HG03280 (cell line): ENCODE results near the gene NECAB2.
A peak's percentile ranks its signal among the peaks of the same experiment; 100 is the strongest.

Experiments used
- ATAC-seq: cut with Tn5 transposase; IDR thresholded peaks from one replicate; pipeline ENCODE4 v1.9.1; 2021; ENCODE audit warnings: mild to moderate bottlenecking, moderate library complexity; ENCODE audit not compliant: unreplicated experiment

The NECAB2 gene

GRCh38 chr16:83951544-83951943, 16.5 kb upstream of the NECAB2 start:
- ATAC-seq, result no peak

- peak; percentile 8 for ATAC-seq
Observed at GRCh38 chr16:83952587-83952939, 15.5 kb upstream of the NECAB2 start.

- peak; percentile 62 for ATAC-seq
Observed at GRCh38 chr16:83952940-83953795, 14.9 kb upstream of the NECAB2 start, which contains the start of gene OSGIN1. Gene OSGIN1 (plus strand): TSS chr16:83953240. CDS start chr16:83957672, 4,432 bp downstream.

GRCh38 chr16:83953796-83954576, 14.1 kb upstream of the NECAB2 start:
- ATAC-seq, result no peak

- ATAC-seq, result no peak
Observed at GRCh38 chr16:83954577-83955016, 13.4 kb upstream of the NECAB2 start.

- ATAC-seq, result no peak
Observed at GRCh38 chr16:83955218-83956130, 12.6 kb upstream of the NECAB2 start.

- no peak for ATAC-seq
Observed at GRCh38 chr16:83956336-83957289, 11.4 kb upstream of the NECAB2 start.

GRCh38 chr16:83957296-83957855, 10.7 kb upstream of the NECAB2 start:
- no peak for ATAC-seq

- ATAC-seq, result no peak
Observed at GRCh38 chr16:83958137-83958845, 9.8 kb upstream of the NECAB2 start.

GRCh38 chr16:83958846-83959565, 9.0 kb upstream of the NECAB2 start:
- ATAC-seq, result no peak

- no peak for ATAC-seq
Observed at GRCh38 chr16:83959656-83960434, 8.2 kb upstream of the NECAB2 start.

GRCh38 chr16:83960521-83961249, 7.4 kb upstream of the NECAB2 start:
- no peak for ATAC-seq

- ATAC-seq, result no peak
Observed at GRCh38 chr16:83961591-83961990, 6.5 kb upstream of the NECAB2 start.

GRCh38 chr16:83963277-83964119, 4.5 kb upstream of the NECAB2 start:
- ATAC-seq, result no peak

- ATAC-seq, result no peak
Observed at GRCh38 chr16:83964684-83965443, 3.2 kb upstream of the NECAB2 start.
